Fibroblast of lung (primary cell): ENCODE measurements around the gene LILRA5. TPM values are rescaled to one million over a fixed set of nuclear protein-coding genes. Genes with fewer than 3 reads are reported as not detected.

ENCODE experiments used
- DNase-seq, 2 donors: peaks; one replicate each; pipeline versions ENCODE4 v3.0.0 to v3.0.0-alpha.2; 2010; ENCODE audit warnings: low read depth in 2 of 2
- H2AFZ ChIP-seq: 2 replicates; pipeline ENCODE4 v1.5.1; 2012; ENCODE audit warnings: low read length, control low read depth, inconsistent platforms
- H3K27ac ChIP-seq: 2 replicates; pipeline ENCODE4 v1.5.1; 2011; ENCODE audit warnings: low read length, control low read depth; ENCODE audit not compliant: insufficient read depth
- H3K27me3 ChIP-seq: 2 replicates; pipeline ENCODE4 v1.5.1; 2011; ENCODE audit warnings: mild to moderate bottlenecking, low read length; ENCODE audit not compliant: control insufficient read depth, insufficient read depth
- H3K36me3 ChIP-seq: 2 replicates; pipeline ENCODE4 v1.5.1; 2011; ENCODE audit warnings: low read length; ENCODE audit not compliant: control insufficient read depth, insufficient read depth
- H3K4me1 ChIP-seq: 2 replicates; pipeline ENCODE4 v1.5.1; 2011; ENCODE audit warnings: low read length; ENCODE audit not compliant: control insufficient read depth, insufficient read depth; ENCODE audit errors: extremely low read depth
- H3K4me2 ChIP-seq: 2 replicates; pipeline ENCODE4 v1.5.1; 2011; ENCODE audit warnings: low read length, control low read depth; ENCODE audit not compliant: insufficient read depth; ENCODE audit errors: extremely low read depth
- H3K4me3 ChIP-seq, 4 experiments: fragments of 200-600 bp in 1 of 4; sonication (generic) in 1 of 4; replicated peaks in 1 of 4; 2 replicates each; pipeline ENCODE4 v1.5.1; 2011 to 2016; ENCODE audit warnings: low read length in 4 of 4, low read depth in 3 of 4, mild to moderate bottlenecking in 3 of 4, control low read depth in 2 of 4, inconsistent platforms in 1 of 4, mixed read lengths in 1 of 4; ENCODE audit not compliant: insufficient read depth in 1 of 4; ENCODE audit errors: control extremely low read depth in 1 of 4
- H3K79me2 ChIP-seq: 2 replicates; pipeline ENCODE4 v1.5.1; 2012; ENCODE audit warnings: mild to moderate bottlenecking, low read length, inconsistent platforms; ENCODE audit not compliant: control insufficient read depth, insufficient read depth
- H3K9ac ChIP-seq: 2 replicates; pipeline ENCODE4 v1.5.1; 2011; ENCODE audit warnings: mild to moderate bottlenecking, low read length, control low read depth; ENCODE audit not compliant: insufficient read depth
- H3K9me3 ChIP-seq: 2 replicates; pipeline ENCODE4 v1.5.1; 2012; ENCODE audit warnings: low read depth, low read length; ENCODE audit not compliant: control insufficient read depth, insufficient read depth
- H4K20me1 ChIP-seq: 2 replicates; pipeline ENCODE4 v1.5.1; 2011; ENCODE audit warnings: low read length; ENCODE audit not compliant: control insufficient read depth, insufficient read depth; ENCODE audit errors: extremely low read depth
- EZH2 ChIP-seq: IDR thresholded peaks from 2 replicates; pipeline ENCODE4 v1.5.1; 2012; ENCODE audit warnings: low read length, control low read depth, mild to moderate bottlenecking; ENCODE audit errors: missing control alignments
- polyA plus RNA-seq, 2 donors: library from polyadenylated mRNA; depleted of rRNA in 1 of 2; stranded (reverse) in 1 of 2; unstranded in 1 of 2; fragments of >200 nt; gene quantifications; 2 replicates each; pipeline ENCODE4 v1.2.1, GENCODE V29; 2011 to 2012; ENCODE audit warnings: missing spikeins in 1 of 2
- total RNA-seq: library from RNA; depleted of rRNA; stranded (reverse); fragments of >200 nt; gene quantifications from 2 replicates; pipeline ENCODE4 v1.2.1, GENCODE V29; 2014
- TF ChIP-seq, protein P1 (sequence below), 2 donors: IDR thresholded peaks in 1 of 2; conservative IDR thresholded peaks in 1 of 2; 1 replicate in 1 of 2; 2 replicates in 1 of 2; pipeline ENCODE4 v1.5.1; 2011 to 2012; ENCODE audit warnings: low read length in 2 of 2, control low read depth in 1 of 2, inconsistent platforms in 1 of 2, low read depth in 1 of 2, mild to moderate bottlenecking in 1 of 2

Gene LILRA5
- total and polyA plus RNA-seq, 2 donors (not counting 1 experiment from before 2014, with no cell fraction given) = not detected

GRCh38 chr19:54335164-54335563 lies 22.2 kb upstream of the LILRA5 start:
- Histone ChIP-seq H2AFZ (no peak overlapping the region), H3K9ac (no peak overlapping the region), H3K4me2 (no peak overlapping the region), H3K9me3 (no peaks in the 10 kb centered on the region), H4K20me1 (no peaks in the 10 kb centered on the region), H3K4me3 (no peak overlapping the region), H3K79me2 (no peaks in the 10 kb centered on the region), H3K36me3 (no peaks in the 10 kb centered on the region), H3K4me1 (no peaks in the 10 kb centered on the region), H3K27me3 (no peaks in the 10 kb centered on the region), H3K27ac (no peak overlapping the region)
- TF ChIP-seq, protein P1, sequence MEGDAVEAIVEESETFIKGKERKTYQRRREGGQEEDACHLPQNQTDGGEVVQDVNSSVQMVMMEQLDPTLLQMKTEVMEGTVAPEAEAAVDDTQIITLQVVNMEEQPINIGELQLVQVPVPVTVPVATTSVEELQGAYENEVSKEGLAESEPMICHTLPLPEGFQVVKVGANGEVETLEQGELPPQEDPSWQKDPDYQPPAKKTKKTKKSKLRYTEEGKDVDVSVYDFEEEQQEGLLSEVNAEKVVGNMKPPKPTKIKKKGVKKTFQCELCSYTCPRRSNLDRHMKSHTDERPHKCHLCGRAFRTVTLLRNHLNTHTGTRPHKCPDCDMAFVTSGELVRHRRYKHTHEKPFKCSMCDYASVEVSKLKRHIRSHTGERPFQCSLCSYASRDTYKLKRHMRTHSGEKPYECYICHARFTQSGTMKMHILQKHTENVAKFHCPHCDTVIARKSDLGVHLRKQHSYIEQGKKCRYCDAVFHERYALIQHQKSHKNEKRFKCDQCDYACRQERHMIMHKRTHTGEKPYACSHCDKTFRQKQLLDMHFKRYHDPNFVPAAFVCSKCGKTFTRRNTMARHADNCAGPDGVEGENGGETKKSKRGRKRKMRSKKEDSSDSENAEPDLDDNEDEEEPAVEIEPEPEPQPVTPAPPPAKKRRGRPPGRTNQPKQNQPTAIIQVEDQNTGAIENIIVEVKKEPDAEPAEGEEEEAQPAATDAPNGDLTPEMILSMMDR (conservative IDR thresholded peaks at IDR 0.05 in 1 of 2, IDR thresholded peaks at IDR 0.05 in 1 of 2; ENCODE audit: low read depth in 1 of 2, low read length in 2 of 2) = no peak
- no peak for TF ChIP-seq EZH2
- no peak for DNase-seq

DNA sequence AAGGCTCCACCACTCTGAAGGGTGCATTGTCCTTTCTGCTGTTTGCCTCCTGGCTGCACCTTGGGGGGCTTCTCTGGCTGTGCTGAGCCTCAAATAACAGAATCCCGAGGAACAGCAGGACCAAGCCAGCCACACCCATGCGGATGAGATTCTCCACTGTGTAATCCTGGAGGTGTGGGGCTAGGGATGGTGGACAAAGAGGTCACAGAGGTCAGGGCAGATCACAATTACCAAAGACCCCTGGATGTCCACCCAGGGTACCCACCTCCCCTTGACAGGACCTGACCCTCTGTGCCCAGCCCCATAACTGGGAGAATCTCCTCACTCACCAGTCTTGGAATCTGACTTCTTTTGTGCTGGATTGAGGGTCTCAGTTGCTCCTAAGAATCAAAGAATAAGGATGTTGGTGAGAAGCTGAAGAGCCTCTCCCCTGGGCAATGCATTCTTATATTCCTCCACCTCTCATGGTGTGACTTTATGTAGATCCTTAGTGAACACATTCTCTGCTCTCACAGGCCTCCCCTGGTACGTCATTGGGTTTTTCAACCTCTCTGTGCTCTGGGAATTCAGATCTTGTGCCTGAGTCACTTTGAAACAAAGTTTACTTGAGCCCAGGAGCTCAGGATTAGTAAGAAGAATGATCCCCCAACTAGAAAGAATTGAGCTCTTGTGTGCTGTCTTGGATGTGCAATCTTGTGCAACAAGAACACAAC lies 20.8 kb upstream of the LILRA5 start:
- Histone ChIP-seq H3K27ac (no peak overlapping the region), H2AFZ (no peak overlapping the region), H3K27me3 (no peaks in the 10 kb centered on the region), H3K4me1 (no peaks in the 10 kb centered on the region), H4K20me1 (no peaks in the 10 kb centered on the region), H3K4me2 (no peak overlapping the region), H3K4me3 (no peak overlapping the region), H3K36me3 (no peaks in the 10 kb centered on the region), H3K9me3 (no peaks in the 10 kb centered on the region), H3K79me2 (no peaks in the 10 kb centered on the region), H3K9ac (no peak overlapping the region)
- no peak for TF ChIP-seq EZH2
- TF ChIP-seq, protein P1 (conservative IDR thresholded peaks at IDR 0.05 in 1 of 2, IDR thresholded peaks at IDR 0.05 in 1 of 2; ENCODE audit: low read depth in 1 of 2, low read length in 2 of 2) = no peak
- DNase-seq = no peak

DNA sequence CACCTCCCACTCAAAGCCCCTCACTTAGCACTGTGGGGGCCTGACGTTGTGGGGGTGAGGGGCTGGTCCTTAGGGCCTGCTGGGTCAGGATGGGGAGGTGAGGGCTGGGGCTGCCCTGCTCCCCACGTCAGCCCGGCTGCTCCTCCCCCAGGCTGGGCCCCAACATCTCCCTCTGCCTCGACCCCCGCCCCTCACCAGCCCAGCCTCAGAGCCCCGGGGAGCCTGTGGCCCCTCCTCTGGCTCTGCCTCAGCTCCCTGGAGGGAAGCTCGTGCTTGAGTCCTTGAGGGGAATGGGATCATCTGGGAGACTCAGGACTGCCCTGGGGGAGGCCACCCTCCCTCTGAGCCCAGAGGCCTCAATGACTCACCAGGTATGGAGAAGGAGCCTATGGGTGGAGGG lies 19.2 kb upstream of the LILRA5 start:
- H3K36me3 ChIP-seq = no peaks in the 10 kb centered on the region
- H3K27ac ChIP-seq = no peak overlapping the region
- no peak overlapping the region for H2AFZ ChIP-seq
- no peak overlapping the region for H3K4me3 ChIP-seq
- DNase-seq = no peak
- TF ChIP-seq, protein P1 (conservative IDR thresholded peaks at IDR 0.05 in 1 of 2, IDR thresholded peaks at IDR 0.05 in 1 of 2; ENCODE audit: low read depth in 1 of 2, low read length in 2 of 2) = no peak
- TF ChIP-seq EZH2 = no peak
- H3K4me2 ChIP-seq = no peak overlapping the region
- H3K9ac ChIP-seq = no peak overlapping the region
- no peaks in the 10 kb centered on the region for H3K4me1 ChIP-seq
- no peaks in the 10 kb centered on the region for H4K20me1 ChIP-seq
- no peaks in the 10 kb centered on the region for H3K79me2 ChIP-seq
- no peaks in the 10 kb centered on the region for H3K9me3 ChIP-seq
- H3K27me3 ChIP-seq = no peaks in the 10 kb centered on the region
